RWPE2 (cell line): ENCODE data around the gene PLCB1.

Experiments
- ATAC-seq: fragments of 200-7000 bp; cut with Tn5 transposase; 3 replicates; pipeline ENCODE4 v1.9.1; 2021; ENCODE audit warnings: low read depth
- DNase-seq: peaks from one replicate; pipeline ENCODE4 v3.0.0-alpha.2; 2020; ENCODE audit warnings: low spot score
- H3K27ac ChIP-seq: fragments of 450-650 bp; 2 replicates; pipeline ENCODE4 v1.5.1; 2017; ENCODE audit warnings: mild to moderate bottlenecking; ENCODE audit not compliant: poor library complexity, severe bottlenecking
- H3K27me3 ChIP-seq: fragments of 250-450 bp; sonication (Bioruptor Pico); 2 replicates; pipeline ENCODE4 v1.5.1; 2021; ENCODE audit warnings: mild to moderate bottlenecking, moderate library complexity; ENCODE audit not compliant: insufficient read depth, poor library complexity, severe bottlenecking
- H3K36me3 ChIP-seq: fragments of 250-450 bp; sonication (Bioruptor Pico); 2 replicates; pipeline ENCODE4 v1.5.1; 2020; ENCODE audit warnings: low read depth, mild to moderate bottlenecking, moderate library complexity
- H3K4me1 ChIP-seq: fragments of 250-450 bp; sonication (Bioruptor Pico); 2 replicates; pipeline ENCODE4 v1.5.1; 2021; ENCODE audit warnings: mild to moderate bottlenecking, moderate library complexity; ENCODE audit not compliant: insufficient read depth, poor library complexity, severe bottlenecking
- H3K4me3 ChIP-seq: fragments of 250-450 bp; sonication (Bioruptor Pico); 2 replicates; pipeline ENCODE4 v1.5.1; 2021; ENCODE audit warnings: mild to moderate bottlenecking, moderate library complexity; ENCODE audit not compliant: severe bottlenecking
- H3K9me3 ChIP-seq: fragments of 250-450 bp; sonication (Bioruptor Pico); 2 replicates; pipeline ENCODE4 v1.5.1; 2021; ENCODE audit warnings: mild to moderate bottlenecking, moderate library complexity; ENCODE audit not compliant: severe bottlenecking
- TF ChIP-seq, protein P1 (sequence below): fragments of 450-650 bp; IDR thresholded peaks from one replicate; pipeline ENCODE4 v1.5.1; 2017; ENCODE audit warnings: mild to moderate bottlenecking, moderate library complexity; ENCODE audit not compliant: poor library complexity, severe bottlenecking

Gene PLCB1

DNA sequence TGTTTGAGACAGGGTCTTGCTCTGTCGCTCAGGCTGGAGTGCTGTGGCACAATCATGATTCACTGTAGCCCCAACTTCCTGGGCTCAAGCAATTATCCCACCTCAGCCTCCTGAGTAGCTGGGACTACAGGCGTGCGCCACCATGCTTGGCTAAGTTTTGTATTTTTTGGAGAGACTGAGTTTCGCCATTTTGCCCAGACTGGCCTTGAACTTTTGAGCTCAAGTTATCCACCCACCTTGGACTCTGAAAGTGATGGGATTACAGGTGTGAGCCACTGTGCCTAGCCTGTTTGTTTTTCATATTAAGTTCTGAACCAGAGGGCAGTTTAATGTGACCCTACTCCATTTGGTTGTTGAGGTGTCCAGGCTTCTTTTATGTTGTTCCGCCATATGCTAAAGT, 194.8 kb downstream of the PLCB1 start:
- ATAC-seq (no peak), DNase-seq (no peak)
- H3K4me1 ChIP-seq: no peaks in the 10 kb centered on the region
- TF ChIP-seq, protein P1, sequence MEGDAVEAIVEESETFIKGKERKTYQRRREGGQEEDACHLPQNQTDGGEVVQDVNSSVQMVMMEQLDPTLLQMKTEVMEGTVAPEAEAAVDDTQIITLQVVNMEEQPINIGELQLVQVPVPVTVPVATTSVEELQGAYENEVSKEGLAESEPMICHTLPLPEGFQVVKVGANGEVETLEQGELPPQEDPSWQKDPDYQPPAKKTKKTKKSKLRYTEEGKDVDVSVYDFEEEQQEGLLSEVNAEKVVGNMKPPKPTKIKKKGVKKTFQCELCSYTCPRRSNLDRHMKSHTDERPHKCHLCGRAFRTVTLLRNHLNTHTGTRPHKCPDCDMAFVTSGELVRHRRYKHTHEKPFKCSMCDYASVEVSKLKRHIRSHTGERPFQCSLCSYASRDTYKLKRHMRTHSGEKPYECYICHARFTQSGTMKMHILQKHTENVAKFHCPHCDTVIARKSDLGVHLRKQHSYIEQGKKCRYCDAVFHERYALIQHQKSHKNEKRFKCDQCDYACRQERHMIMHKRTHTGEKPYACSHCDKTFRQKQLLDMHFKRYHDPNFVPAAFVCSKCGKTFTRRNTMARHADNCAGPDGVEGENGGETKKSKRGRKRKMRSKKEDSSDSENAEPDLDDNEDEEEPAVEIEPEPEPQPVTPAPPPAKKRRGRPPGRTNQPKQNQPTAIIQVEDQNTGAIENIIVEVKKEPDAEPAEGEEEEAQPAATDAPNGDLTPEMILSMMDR: no peak
- no peaks in the 10 kb centered on the region for H3K36me3 ChIP-seq
- no peaks in the 10 kb centered on the region for H3K27me3 ChIP-seq
- H3K27ac ChIP-seq: no peak overlapping the region
- no peak overlapping the region for H3K4me3 ChIP-seq
- no peaks in the 10 kb centered on the region for H3K9me3 ChIP-seq

DNA sequence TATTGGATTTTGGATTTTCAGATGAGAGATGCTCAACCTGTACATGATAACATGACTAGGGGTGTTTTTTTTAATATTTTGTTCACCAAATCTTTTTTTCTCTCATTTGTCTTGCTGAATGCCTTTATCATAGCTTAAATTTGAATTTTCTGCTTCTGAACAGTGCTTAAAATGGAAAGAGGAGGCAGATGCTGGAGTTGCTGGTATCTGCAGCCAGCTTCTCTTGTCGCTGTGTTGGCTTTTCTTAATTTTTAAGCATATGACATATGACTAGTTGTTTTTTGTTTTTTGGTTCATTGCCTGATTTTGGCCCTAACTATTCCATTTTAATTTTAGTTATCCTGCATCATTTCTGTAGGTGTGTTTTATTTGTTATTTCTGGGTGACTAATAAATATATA, 196.1 kb downstream of the PLCB1 start:
- no peak for DNase-seq
- Histone ChIP-seq H3K27me3 (no peaks in the 10 kb centered on the region), H3K4me1 (no peaks in the 10 kb centered on the region), H3K36me3 (no peaks in the 10 kb centered on the region), H3K9me3 (no peaks in the 10 kb centered on the region), H3K4me3 (no peak overlapping the region), H3K27ac (no peak overlapping the region)
- ATAC-seq: no peak
- TF ChIP-seq, protein P1: no peak

DNA sequence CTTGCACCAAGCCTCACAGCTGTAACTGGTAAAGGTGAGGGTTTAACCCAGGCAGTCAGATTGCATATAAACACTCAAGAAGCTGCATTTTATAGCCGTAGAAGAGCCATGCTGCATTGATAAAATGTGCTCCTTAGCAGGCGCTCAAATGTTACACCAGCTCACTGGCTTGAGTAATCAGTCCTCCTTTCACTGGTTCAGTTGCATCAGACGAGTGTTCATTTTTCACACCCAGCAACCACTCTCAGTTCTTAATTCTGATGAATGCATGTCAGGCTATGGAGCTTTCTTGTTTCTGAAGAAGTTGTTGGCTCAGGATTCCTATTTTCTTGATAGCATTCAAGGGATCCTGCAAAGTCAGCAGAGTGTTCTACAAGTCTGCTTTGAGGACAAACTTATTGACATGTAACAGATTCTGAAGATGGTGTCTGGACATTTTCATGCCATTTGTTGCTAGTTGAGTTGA, 198.3 kb downstream of the PLCB1 start:
- Histone ChIP-seq H3K9me3 (no peaks in the 10 kb centered on the region), H3K4me1 (no peaks in the 10 kb centered on the region), H3K27me3 (no peaks in the 10 kb centered on the region), H3K27ac (no peak overlapping the region), H3K36me3 (no peaks in the 10 kb centered on the region), H3K4me3 (no peak overlapping the region)
- ATAC-seq (no peak), DNase-seq (no peak)
- TF ChIP-seq, protein P1: no peak

DNA sequence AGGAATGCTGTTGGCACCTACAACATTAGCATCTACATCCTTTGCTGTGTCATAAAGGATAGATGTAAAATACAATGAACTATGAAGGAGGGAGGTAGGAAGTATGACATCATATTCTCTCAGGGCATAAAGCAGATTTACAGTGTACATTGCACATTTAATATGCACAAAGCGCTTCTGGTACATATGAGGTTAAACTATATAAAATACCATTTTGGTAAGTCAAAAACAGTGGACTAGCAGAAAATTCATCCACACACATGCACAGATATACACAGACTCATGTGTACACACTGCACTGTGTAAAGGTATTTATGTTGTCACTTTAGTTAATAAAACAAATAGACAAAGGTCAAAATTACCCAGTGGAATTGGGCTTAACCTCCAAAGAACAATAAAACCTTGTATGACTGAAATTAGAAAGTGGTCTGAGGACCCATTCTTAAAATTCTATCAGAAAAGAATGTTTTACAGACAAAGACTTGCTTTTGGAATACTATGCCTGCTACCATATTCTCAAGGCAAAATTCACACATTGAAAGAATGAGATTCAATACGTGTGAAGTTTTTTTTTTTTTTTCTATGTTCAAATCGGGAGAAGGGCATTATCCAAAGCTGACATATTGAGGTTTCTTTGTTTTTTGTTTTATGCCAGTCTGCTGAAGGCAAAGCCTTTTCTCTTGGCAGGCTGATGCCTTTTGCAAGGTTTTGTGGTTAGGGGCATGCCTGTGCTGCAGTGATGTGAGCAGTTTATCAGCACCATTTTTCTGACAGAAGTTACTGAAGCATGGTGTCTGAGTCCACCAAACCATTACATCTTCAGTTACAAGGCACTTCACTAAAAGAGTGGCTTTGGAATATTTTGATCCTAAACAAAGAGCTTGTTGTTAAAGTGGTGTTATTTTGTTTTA, 199.0 kb downstream of the PLCB1 start:
- Histone ChIP-seq H3K4me1 (no peaks in the 10 kb centered on the region), H3K27me3 (no peaks in the 10 kb centered on the region), H3K4me3 (no peak overlapping the region), H3K9me3 (no peaks in the 10 kb centered on the region), H3K27ac (no peak overlapping the region), H3K36me3 (no peaks in the 10 kb centered on the region)
- TF ChIP-seq, protein P1: no peak
- ATAC-seq: no peak
- DNase-seq: no peak
